DND-41 (cell line): ENCODE results near the gene DUSP28.

Source experiments
- ATAC-seq: fragments of 200-7000 bp; cut with Tn5 transposase; 3 replicates; pipeline ENCODE4 v1.9.1; 2021; ENCODE audit warnings: low read depth; ENCODE audit not compliant: insufficient read depth
- DNase-seq: peaks from one replicate; pipeline ENCODE4 v3.0.0-alpha.2; 2020
- H2AFZ ChIP-seq: 2 replicates; pipeline ENCODE4 v1.6.0; 2012; ENCODE audit warnings: low read depth, low read length
- H3K27ac ChIP-seq: 2 replicates; pipeline ENCODE4 v1.5.1; 2012; ENCODE audit warnings: low read length, inconsistent platforms
- H3K27me3 ChIP-seq: fragments of 200-600 bp; sonication (generic); 2 replicates; pipeline ENCODE4 v1.6.0; 2012; ENCODE audit warnings: low read length, mild to moderate bottlenecking, inconsistent platforms; ENCODE audit not compliant: insufficient read depth, poor library complexity
- H3K36me3 ChIP-seq: 2 replicates; pipeline ENCODE4 v1.5.1; 2012; ENCODE audit warnings: low read length, inconsistent platforms; ENCODE audit not compliant: insufficient read depth
- H3K4me1 ChIP-seq: 2 replicates; pipeline ENCODE4 v1.5.1; 2012; ENCODE audit warnings: mild to moderate bottlenecking, low read length; ENCODE audit not compliant: insufficient read depth
- H3K4me2 ChIP-seq: 2 replicates; pipeline ENCODE4 v1.6.0; 2012; ENCODE audit warnings: mild to moderate bottlenecking, moderate library complexity, low read length, inconsistent platforms; ENCODE audit not compliant: insufficient read depth
- H3K4me3 ChIP-seq, 2 experiments: fragments of 200-600 bp in 1 of 2; shearing (Covaris generic) in 1 of 2; 2 replicates each; pipeline ENCODE4 v1.5.1; 2012 to 2016; ENCODE audit warnings: inconsistent platforms in 2 of 2, low read length in 2 of 2, mild to moderate bottlenecking in 2 of 2, low read depth in 1 of 2, moderate library complexity in 1 of 2
- H3K79me2 ChIP-seq: 2 replicates; pipeline ENCODE4 v1.6.0; 2012; ENCODE audit warnings: low read length, inconsistent platforms; ENCODE audit not compliant: insufficient read depth
- H3K9ac ChIP-seq: 2 replicates; pipeline ENCODE4 v1.6.0; 2012; ENCODE audit warnings: low read depth, mild to moderate bottlenecking, inconsistent platforms, low read length, moderate library complexity
- H3K9me3 ChIP-seq: 2 replicates; pipeline ENCODE4 v1.5.1; 2012; ENCODE audit warnings: low read length, moderate library complexity, mild to moderate bottlenecking, inconsistent platforms; ENCODE audit not compliant: insufficient read depth, severe bottlenecking
- H4K20me1 ChIP-seq: 2 replicates; pipeline ENCODE4 v1.6.0; 2012; ENCODE audit warnings: low read length; ENCODE audit not compliant: insufficient read depth
- CTCF ChIP-seq: IDR thresholded peaks from 2 replicates; pipeline ENCODE4 v1.5.1; 2012; ENCODE audit warnings: borderline replicate concordance, low read length, moderate library complexity, mild to moderate bottlenecking; ENCODE audit not compliant: poor library complexity, severe bottlenecking; ENCODE audit errors: extremely low read depth
- EZH2 ChIP-seq: IDR thresholded peaks from 3 replicates; pipeline ENCODE4 v1.6.1; 2012; ENCODE audit warnings: borderline replicate concordance, low read depth, mild to moderate bottlenecking, moderate library complexity, low read length, inconsistent platforms; ENCODE audit not compliant: severe bottlenecking

Gene DUSP28

GRCh38 chr2:240560084-240560479, at the start of gene DUSP28:
Gene DUSP28, plus strand, starts transcription at chr2:240560357. Its CDS starts 328 bp downstream, at chr2:240560685.
- H3K27ac ChIP-seq: peak within 1 kb of the TSS; percentile 98
- H4K20me1 ChIP-seq: peaks cover 8% of the 10 kb centered on the region
- peak within 1 kb of the TSS; percentile 48 to 78 for H3K4me3 ChIP-seq
- peak within 1 kb of the TSS; percentile 99 for H3K9ac ChIP-seq
- ATAC-seq (peak; percentile 81), DNase-seq (peak; percentile 91)
- peaks cover 52% of the 10 kb centered on the region for H3K36me3 ChIP-seq
- peaks cover 84% of the 10 kb centered on the region for H3K79me2 ChIP-seq
- TF ChIP-seq CTCF (no peak), EZH2 (no peak)
- H3K4me2 ChIP-seq: peak within 1 kb of the TSS; percentile 91
- peaks cover 55% of the 10 kb centered on the region for H3K4me1 ChIP-seq
- H3K27me3 ChIP-seq: no peaks in the 10 kb centered on the region
- no peaks in the 10 kb centered on the region for H3K9me3 ChIP-seq
- peak within 1 kb of the TSS; percentile 75 for H2AFZ ChIP-seq

GRCh38 chr2:240510513-240511210, 49.5 kb upstream of the DUSP28 start:
- DNase-seq (no peak), ATAC-seq (no peak)
- H3K9me3 ChIP-seq: no peaks in the 10 kb centered on the region
- H3K36me3 ChIP-seq: peaks cover 35% of the 10 kb centered on the region
- H4K20me1 ChIP-seq: no peaks in the 10 kb centered on the region; the same call in 1 of the 2 replicates
- H2AFZ ChIP-seq: no peak overlapping the region
- no peak overlapping the region for H3K4me2 ChIP-seq
- H3K9ac ChIP-seq: no peak overlapping the region
- no peaks in the 10 kb centered on the region for H3K4me1 ChIP-seq
- no peak overlapping the region for H3K4me3 ChIP-seq
- TF ChIP-seq CTCF (no peak), EZH2 (no peak)
- H3K27me3 ChIP-seq: no peaks in the 10 kb centered on the region
- no peak overlapping the region for H3K27ac ChIP-seq
- H3K79me2 ChIP-seq: no peaks in the 10 kb centered on the region

- ATAC-seq (no peak), DNase-seq (no peak)
- Histone ChIP-seq H3K4me3 (no peak overlapping the region), H3K27me3 (no peaks in the 10 kb centered on the region), H2AFZ (no peak overlapping the region), H3K9me3 (no peaks in the 10 kb centered on the region), H3K27ac (no peak overlapping the region), H3K4me1 (no peaks in the 10 kb centered on the region), H3K36me3 (peaks cover 35% of the 10 kb centered on the region), H4K20me1 (no peaks in the 10 kb centered on the region; the same call in 1 of the 2 replicates), H3K79me2 (no peaks in the 10 kb centered on the region), H3K9ac (no peak overlapping the region), H3K4me2 (no peak overlapping the region)
- TF ChIP-seq CTCF (no peak), EZH2 (no peak)
Measured at GRCh38 chr2:240511351-240512108, 48.6 kb upstream of the DUSP28 start.
